HepG2 (cell line): ENCODE data around the gene RFX2. TPM values are rescaled to one million over a fixed set of nuclear protein-coding genes. Genes with fewer than 3 reads are reported as not detected.
A peak's percentile ranks its signal among the peaks of the same experiment; 100 is the strongest.

Experiments
- AHR ChIP-seq: IDR thresholded peaks from 2 replicates; pipeline ENCODE4 v1.6.1; 2018; ENCODE audit warnings: missing genetic modification reagents, missing compliant biosample characterization
- CAMTA2 ChIP-seq: sonication (generic); formaldehyde crosslinking; IDR thresholded peaks from 2 replicates; pipeline ENCODE4 v1.4.0; 2020; ENCODE audit warnings: mild to moderate bottlenecking, missing genetic modification reagents, borderline replicate concordance
- GFI1 ChIP-seq: sonication (generic); formaldehyde crosslinking; IDR thresholded peaks from 2 replicates; pipeline ENCODE4 v1.5.0; 2020; ENCODE audit warnings: missing genetic modification reagents, mild to moderate bottlenecking, borderline replicate concordance
- HCFC1 ChIP-seq: fragments of 150-350 bp; IDR thresholded peaks from 2 replicates; pipeline ENCODE4 v1.6.1; 2014; ENCODE audit warnings: low read depth, low read length
- HMG20B ChIP-seq: conservative IDR thresholded peaks from 2 replicates; pipeline ENCODE4 v1.6.1; 2016; ENCODE audit warnings: missing genetic modification reagents, missing compliant biosample characterization
- JUN ChIP-seq: sonication (generic); formaldehyde crosslinking; IDR thresholded peaks from 2 replicates; pipeline ENCODE4 v1.4.0; 2020; ENCODE audit warnings: mild to moderate bottlenecking, missing genetic modification reagents
- KLF15 ChIP-seq: sonication (generic); formaldehyde crosslinking; IDR thresholded peaks from 2 replicates; pipeline ENCODE4 v1.8.1; 2023; ENCODE audit warnings: borderline replicate concordance, mild to moderate bottlenecking, inconsistent platforms, missing genetic modification reagents, mixed read lengths
- NFE2L2 ChIP-seq: fragments of 150-350 bp; IDR thresholded peaks from 2 replicates; pipeline ENCODE4 v1.6.1; 2014; ENCODE audit warnings: low read length
- POLR2AphosphoS5 ChIP-seq: IDR thresholded peaks from 2 replicates; pipeline ENCODE4 v1.6.1; 2012; ENCODE audit warnings: low read depth, low read length
- PREB ChIP-seq: sonication (generic); formaldehyde crosslinking; IDR thresholded peaks from 2 replicates; pipeline ENCODE4 v1.4.0; 2020; ENCODE audit warnings: missing genetic modification reagents
- PTBP1 ChIP-seq: fragments of 200-400 bp; formaldehyde crosslinking; IDR thresholded peaks from 2 replicates; pipeline ENCODE4 v1.6.1; 2018; ENCODE audit warnings: low read length, low read depth; ENCODE audit not compliant: poor library complexity, severe bottlenecking
- RCOR2 ChIP-seq: IDR thresholded peaks from 2 replicates; pipeline ENCODE4 v1.6.1; 2016; ENCODE audit warnings: missing biosample characterization, missing genetic modification reagents
- RXRA ChIP-seq: sonication (generic); formaldehyde crosslinking; IDR thresholded peaks from 2 replicates; pipeline ENCODE4 v1.5.1; 2020; ENCODE audit warnings: missing genetic modification reagents
- SIX4 ChIP-seq: sonication (generic); formaldehyde crosslinking; IDR thresholded peaks from 2 replicates; pipeline ENCODE4 v1.4.0; 2020; ENCODE audit warnings: missing genetic modification reagents
- SUZ12 ChIP-seq: fragments of 150-350 bp; IDR thresholded peaks from 2 replicates; pipeline ENCODE4 v1.6.1; 2014; ENCODE audit warnings: low read depth, low read length
- THAP11 ChIP-seq: IDR thresholded peaks from 2 replicates; pipeline ENCODE4 v1.6.1; 2016; ENCODE audit warnings: missing biosample characterization, missing genetic modification reagents
- ZBTB1 ChIP-seq: sonication (generic); formaldehyde crosslinking; IDR thresholded peaks from 2 replicates; pipeline ENCODE4 v1.4.0; 2020; ENCODE audit warnings: missing genetic modification reagents, borderline replicate concordance
- ZBTB21 ChIP-seq: sonication (generic); formaldehyde crosslinking; IDR thresholded peaks from 2 replicates; pipeline ENCODE4 v1.4.0; 2020; ENCODE audit warnings: missing genetic modification reagents
- ZKSCAN8 ChIP-seq: IDR thresholded peaks from 2 replicates; pipeline ENCODE4 v1.6.1; 2016; ENCODE audit warnings: borderline replicate concordance, missing genetic modification reagents, missing compliant biosample characterization
- ZMYM3 ChIP-seq: sonication (generic); formaldehyde crosslinking; IDR thresholded peaks from 2 replicates; pipeline ENCODE4 v1.5.1; 2020; ENCODE audit warnings: mild to moderate bottlenecking, missing genetic modification reagents
- ZNF329 ChIP-seq: sonication (generic); formaldehyde crosslinking; IDR thresholded peaks from 2 replicates; pipeline ENCODE4 v1.9.0; 2021; ENCODE audit warnings: low read depth, mild to moderate bottlenecking, missing genetic modification reagents
- ZNF343 ChIP-seq: sonication (generic); formaldehyde crosslinking; IDR thresholded peaks from 2 replicates; pipeline ENCODE4 v1.4.0; 2020; ENCODE audit warnings: mild to moderate bottlenecking, missing genetic modification reagents
- ZNF367 ChIP-seq: sonication (generic); formaldehyde crosslinking; IDR thresholded peaks from 2 replicates; pipeline ENCODE4 v1.4.0; 2020; ENCODE audit warnings: missing genetic modification reagents, borderline replicate concordance
- ZNF749 ChIP-seq: sonication (generic); formaldehyde crosslinking; IDR thresholded peaks from 2 replicates; pipeline ENCODE4 v1.8.0; 2022; ENCODE audit warnings: mild to moderate bottlenecking, missing genetic modification reagents, moderate library complexity, borderline replicate concordance
- ZNF780A ChIP-seq: sonication (generic); formaldehyde crosslinking; IDR thresholded peaks from 2 replicates; pipeline ENCODE4 v1.8.0; 2022; ENCODE audit warnings: mild to moderate bottlenecking, missing genetic modification reagents, moderate library complexity
- polyA plus RNA-seq, 8 experiments: library from polyadenylated mRNA; depleted of rRNA in 3 of 8; stranded (reverse) in 7 of 8; unstranded in 1 of 8; fragments of >200 nt; fragmentation: Illumina TruSeq in 4 of 8; extraction: Trizol in 4 of 8; gene quantifications; 2 replicates each; pipeline versions ENCODE4 v1.2.1 to v1.2.3, GENCODE V29; 2011 to 2016; ENCODE audit warnings: low read depth in 4 of 8, missing spikeins in 1 of 8, mixed read lengths in 1 of 8; ENCODE audit not compliant: insufficient read depth in 1 of 8
- total RNA-seq, 5 experiments: library from RNA; depleted of rRNA; stranded (reverse); fragments of >200 nt; fragmentation: Illumina TruSeq; extraction: Trizol; gene quantifications; 2 replicates each; pipeline ENCODE4 v1.2.3, GENCODE V29; 2016; ENCODE audit warnings: low read depth in 1 of 5
- TF ChIP-seq, protein P1 (sequence below): fragments of 450-650 bp; IDR thresholded peaks from 2 replicates; pipeline ENCODE4 v1.6.1; 2017
- TF ChIP-seq, protein P2 (sequence below): sonication (generic); formaldehyde crosslinking; IDR thresholded peaks from 2 replicates; pipeline ENCODE4 v1.4.0; 2020; ENCODE audit warnings: missing genetic modification reagents, mild to moderate bottlenecking, borderline replicate concordance
- TF ChIP-seq, protein P3 (sequence below): sonication (generic); formaldehyde crosslinking; IDR thresholded peaks from 2 replicates; pipeline ENCODE4 v1.8.0; 2022; ENCODE audit warnings: missing genetic modification reagents, mild to moderate bottlenecking, inconsistent platforms, borderline replicate concordance

The RFX2 gene
- total and polyA plus RNA-seq, 2 of the 13 experiments (the other 11 are each of a cell fraction or from before 2014, with no cell fraction given) = 2.8 to 3.3 TPM

DNA sequence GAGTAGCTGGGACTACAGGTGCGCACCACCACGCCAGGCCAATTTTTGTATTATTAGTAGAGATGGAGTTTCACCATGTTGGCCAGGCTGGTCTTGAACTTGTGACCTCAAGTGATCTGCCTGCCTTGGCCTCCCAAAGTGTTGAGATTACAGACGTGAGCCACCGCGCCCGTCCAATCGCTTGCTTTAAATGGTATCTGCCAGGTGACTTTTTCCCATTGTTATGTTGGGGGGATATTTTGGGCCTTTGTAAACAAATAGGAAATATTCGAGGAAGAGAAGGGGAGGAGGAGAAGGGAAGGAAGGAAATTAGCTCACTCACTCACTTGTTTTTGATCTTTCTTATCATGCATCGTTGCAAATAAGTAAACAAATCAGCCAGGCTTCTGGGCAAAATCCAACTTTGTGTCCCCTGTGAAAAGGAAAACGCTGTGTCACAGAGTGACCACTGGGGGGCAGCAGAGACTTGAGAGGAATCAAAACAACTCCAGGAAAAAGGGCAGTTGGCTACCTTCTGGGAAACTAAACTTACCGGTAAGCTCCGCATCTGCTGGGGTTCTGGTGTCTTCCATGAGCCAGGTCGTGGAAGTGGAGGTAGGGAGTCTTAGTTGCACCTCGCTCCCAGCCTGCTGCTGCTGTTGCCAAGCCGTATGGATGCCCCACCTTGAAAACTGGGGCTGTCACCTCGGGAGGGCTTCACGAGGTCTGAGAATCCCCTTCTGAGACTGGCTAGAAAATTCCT is 123.1 kb downstream of the RFX2 start (continued):
- TF ChIP-seq ZNF367 (CRISPR knock-in tag) (no peak), AHR (CRISPR knock-in tag) (no peak), HCFC1 (no peak), HMG20B (CRISPR knock-in tag) (no peak), ZNF343 (CRISPR knock-in tag) (no peak), ZNF329 (no peak), PTBP1 (no peak), PREB (CRISPR knock-in tag) (no peak), KLF15 (CRISPR knock-in tag) (no peak), ZBTB21 (CRISPR knock-in tag) (no peak), CAMTA2 (no peak), SUZ12 (no peak), ZNF749 (no peak), ZMYM3 (peak; percentile 88; the same call in 1 of the 2 replicates), ZBTB1 (CRISPR knock-in tag) (no peak), RCOR2 (CRISPR knock-in tag) (peak; percentile 77; the same call in 1 of the 2 replicates), JUN (CRISPR knock-in tag) (no peak), NFE2L2 (peak; percentile 7; the same call in 1 of the 2 replicates), SIX4 (CRISPR knock-in tag) (no peak), THAP11 (CRISPR knock-in tag) (peak; percentile 45; the same call in 1 of the 2 replicates), GFI1 (CRISPR knock-in tag) (peak; percentile 57; the same call in 1 of the 2 replicates), POLR2AphosphoS5 (no peak), ZNF780A (CRISPR knock-in tag) (no peak), ZKSCAN8 (CRISPR knock-in tag) (no peak), RXRA (CRISPR knock-in tag) (no peak; the same call in 1 of the 2 replicates)
- TF ChIP-seq, protein P1, sequence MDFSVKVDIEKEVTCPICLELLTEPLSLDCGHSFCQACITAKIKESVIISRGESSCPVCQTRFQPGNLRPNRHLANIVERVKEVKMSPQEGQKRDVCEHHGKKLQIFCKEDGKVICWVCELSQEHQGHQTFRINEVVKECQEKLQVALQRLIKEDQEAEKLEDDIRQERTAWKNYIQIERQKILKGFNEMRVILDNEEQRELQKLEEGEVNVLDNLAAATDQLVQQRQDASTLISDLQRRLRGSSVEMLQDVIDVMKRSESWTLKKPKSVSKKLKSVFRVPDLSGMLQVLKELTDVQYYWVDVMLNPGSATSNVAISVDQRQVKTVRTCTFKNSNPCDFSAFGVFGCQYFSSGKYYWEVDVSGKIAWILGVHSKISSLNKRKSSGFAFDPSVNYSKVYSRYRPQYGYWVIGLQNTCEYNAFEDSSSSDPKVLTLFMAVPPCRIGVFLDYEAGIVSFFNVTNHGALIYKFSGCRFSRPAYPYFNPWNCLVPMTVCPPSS = no peak
- TF ChIP-seq, protein P2, sequence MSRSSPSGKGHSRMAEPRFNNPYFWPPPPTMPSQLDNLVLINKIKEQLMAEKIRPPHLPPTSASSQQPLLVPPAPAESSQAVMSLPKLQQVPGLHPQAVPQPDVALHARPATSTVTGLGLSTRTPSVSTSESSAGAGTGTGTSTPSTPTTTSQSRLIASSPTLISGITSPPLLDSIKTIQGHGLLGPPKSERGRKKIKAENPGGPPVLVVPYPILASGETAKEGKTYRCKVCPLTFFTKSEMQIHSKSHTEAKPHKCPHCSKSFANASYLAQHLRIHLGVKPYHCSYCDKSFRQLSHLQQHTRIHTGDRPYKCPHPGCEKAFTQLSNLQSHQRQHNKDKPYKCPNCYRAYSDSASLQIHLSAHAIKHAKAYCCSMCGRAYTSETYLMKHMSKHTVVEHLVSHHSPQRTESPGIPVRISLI (CRISPR knock-in tag) = no peak; the same call in 1 of the 2 replicates
- TF ChIP-seq, protein P3, sequence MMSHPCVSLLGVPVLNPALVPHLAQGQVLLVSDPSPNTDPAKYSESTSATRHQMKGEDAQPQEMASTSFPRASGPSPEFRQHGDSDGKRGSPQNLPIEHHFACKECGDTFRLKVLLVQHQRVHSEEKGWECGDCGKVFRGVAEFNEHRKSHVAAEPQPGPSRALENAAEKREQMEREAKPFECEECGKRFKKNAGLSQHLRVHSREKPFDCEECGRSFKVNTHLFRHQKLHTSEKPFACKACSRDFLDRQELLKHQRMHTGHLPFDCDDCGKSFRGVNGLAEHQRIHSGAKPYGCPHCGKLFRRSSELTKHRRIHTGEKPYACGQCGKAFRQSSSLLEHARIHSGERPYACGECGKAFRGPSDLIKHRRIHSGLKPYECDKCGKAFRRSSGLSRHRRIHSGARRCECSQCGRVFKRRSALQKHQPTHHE (CRISPR knock-in tag) = no peak
